HCT116 (cell line): ENCODE data around the gene KIAA0232. TPM values are rescaled to one million over a fixed set of nuclear protein-coding genes. Genes with fewer than 3 reads are reported as not detected.

ENCODE experiments used
- ATAC-seq: fragments of 200-7000 bp; cut with Tn5 transposase; 2 replicates; pipeline ENCODE4 v1.9.1; 2020; ENCODE audit warnings: mild to moderate bottlenecking, moderate library complexity
- BruUV-seq: library from RNA; stranded (reverse); fragments of 400-500 nt; replicated peaks from 2 replicates; lab custom pipeline; 2021; lab: Mats Ljungman, UMichigan
- CTCF ChIA-PET: fragments of 300-600 bp; sonication (Branson Sonifier 250); formaldehyde crosslinking; loops from one replicate; lab custom pipeline; 2021; ENCODE audit warnings: antibody characterized with exemption; lab: Charles Lee
- POLR2A ChIA-PET: fragments of 300-600, 350-600 bp; sonication (Branson Sonifier 250); formaldehyde crosslinking; loops from one replicate; lab custom pipeline; 2021; ENCODE audit warnings: antibody characterized with exemption; lab: Charles Lee
- RAD21 ChIA-PET, 2 experiments: fragments of 300-600 bp; sonication (Branson Sonifier 250); formaldehyde crosslinking; loops; one replicate each; lab custom pipeline; 2023; ENCODE audit warnings: low total read pairs in 2 of 2; ENCODE audit not compliant: uncharacterized antibody in 2 of 2, unreplicated experiment in 2 of 2, low non-redundant PET in 1 of 2; lab: Charles Lee
- DNase-seq: peaks from one replicate; pipeline ENCODE4 v3.0.0-alpha.2; 2010; ENCODE audit warnings: low read depth, low spot score
- H2AFZ ChIP-seq: fragments of 200-600 bp; shearing (Covaris generic), sonication (generic); 2 replicates; pipeline ENCODE4 v1.6.1; 2017; ENCODE audit warnings: low read depth, mixed run types, mixed read lengths, antibody characterized with exemption, low read length; ENCODE audit not compliant: poor library complexity, severe bottlenecking
- H3K27ac ChIP-seq: 2 replicates; pipeline ENCODE4 v1.5.1; 2012; ENCODE audit warnings: low read depth, low read length
- H3K27me3 ChIP-seq: fragments of 200-600 bp; sonication (generic); 2 replicates; pipeline ENCODE4 v1.6.1; 2016; ENCODE audit warnings: mixed run types, low read length, mixed read lengths; ENCODE audit not compliant: insufficient read depth
- H3K36me3 ChIP-seq, 2 experiments: fragments of 200-500 bp in 1 of 2; fragments of 200-600 bp in 1 of 2; sonication (Bioruptor generic) in 1 of 2; sonication (generic) in 1 of 2; 2 replicates each; pipeline versions ENCODE4 v1.5.1 to v1.6.1; 2014 to 2016; ENCODE audit warnings: low read length in 2 of 2, inconsistent platforms in 1 of 2, mixed read lengths in 1 of 2, mixed run types in 1 of 2; ENCODE audit not compliant: insufficient read depth in 2 of 2, control insufficient read depth in 1 of 2
- H3K4me1 ChIP-seq, 2 experiments: fragments of 200-600 bp in 1 of 2; sonication (generic) in 1 of 2; 2 replicates each; pipeline versions ENCODE4 v1.5.1 to v1.6.1; 2012 to 2017; ENCODE audit warnings: low read length in 2 of 2, inconsistent platforms in 1 of 2, mild to moderate bottlenecking in 1 of 2, mixed read lengths in 1 of 2, mixed run types in 1 of 2, moderate library complexity in 1 of 2; ENCODE audit not compliant: insufficient read depth in 2 of 2, control insufficient read depth in 1 of 2
- H3K4me2 ChIP-seq: fragments of 200-600 bp; sonication (generic); 2 replicates; pipeline ENCODE4 v1.6.1; 2017; ENCODE audit warnings: mixed run types, low read length, mixed read lengths
- H3K4me3 ChIP-seq, 2 experiments: fragments of 200-600 bp in 1 of 2; sonication (generic) in 1 of 2; replicated peaks in 1 of 2; 2 replicates each; pipeline ENCODE4 v1.5.1; 2011 to 2016; ENCODE audit warnings: low read length in 2 of 2, control low read depth in 1 of 2, low read depth in 1 of 2, mild to moderate bottlenecking in 1 of 2, mixed read lengths in 1 of 2, mixed run types in 1 of 2
- H3K79me2 ChIP-seq: fragments of 200-600 bp; sonication (generic); 2 replicates; pipeline ENCODE4 v1.6.1; 2017; ENCODE audit warnings: mild to moderate bottlenecking, mixed run types, low read length, moderate library complexity, mixed read lengths; ENCODE audit not compliant: insufficient read depth
- H3K9ac ChIP-seq: fragments of 200-600 bp; sonication (generic); 2 replicates; pipeline ENCODE4 v1.6.1; 2016; ENCODE audit warnings: low read length, mixed read lengths
- H3K9me2 ChIP-seq: fragments of 200-600 bp; sonication (generic), shearing (Covaris generic); 2 replicates; pipeline ENCODE4 v1.6.1; 2017; ENCODE audit warnings: mixed run types, mild to moderate bottlenecking, moderate library complexity; ENCODE audit not compliant: insufficient read depth
- H3K9me3 ChIP-seq, 2 experiments: fragments of 200-500 bp in 1 of 2; fragments of 200-600 bp in 1 of 2; sonication (Bioruptor generic) in 1 of 2; sonication (generic) in 1 of 2; 2 replicates each; pipeline ENCODE4 v1.6.1; 2014 to 2017; ENCODE audit warnings: low read length in 2 of 2, mixed read lengths in 2 of 2, inconsistent platforms in 1 of 2, low read depth in 1 of 2, mild to moderate bottlenecking in 1 of 2, mixed run types in 1 of 2, moderate library complexity in 1 of 2; ENCODE audit not compliant: control insufficient read depth in 1 of 2, insufficient read depth in 1 of 2
- H4K20me1 ChIP-seq: fragments of 200-600 bp; sonication (generic), shearing (Covaris generic); 2 replicates; pipeline ENCODE4 v1.6.1; 2017; ENCODE audit warnings: mixed run types, mild to moderate bottlenecking, moderate library complexity; ENCODE audit not compliant: insufficient read depth
- SP1 ChIP-seq: IDR thresholded peaks from 2 replicates; pipeline ENCODE4 v1.6.1; 2012; ENCODE audit warnings: low read depth
- ZBTB33 ChIP-seq: IDR thresholded peaks from 2 replicates; pipeline ENCODE4 v1.6.1; 2011; ENCODE audit warnings: mild to moderate bottlenecking, low read length, moderate library complexity; ENCODE audit not compliant: insufficient replicate concordance; ENCODE audit errors: extremely low read depth
- intact Hi-C: fragments of 100-400 bp; cut with micrococcal nuclease; formaldehyde crosslinking; loops from 2 replicates; pipeline ENCODE4 v1.10.0; 2022
- total RNA-seq: library from RNA; stranded (reverse); gene quantifications from one replicate; pipeline ENCODE4 v1.2.1, GENCODE V29; 2021; ENCODE audit not compliant: unreplicated experiment

KIAA0232 gene
- total RNA-seq, 1 experiment from 2014 or later = 18.1 TPM

GRCh38 chr4:6750286-6751221 is 32.0 kb upstream of the KIAA0232 start:
- intact Hi-C loops = no loop called here
- no peak overlapping the region for H3K4me3 ChIP-seq
- no peaks in the 10 kb centered on the region for H3K9me2 ChIP-seq
- CTCF ChIA-PET = no interaction called here
- 0 out of 2 replicates have a peak overlapping the region, but pooled peaks have one; percentile 25 for H3K9ac ChIP-seq
- peaks cover 28 to 66% of the 10 kb centered on the region in 2 experiments for H3K4me1 ChIP-seq
- H3K9me3 ChIP-seq = no peaks in the 10 kb centered on the region
- H4K20me1 ChIP-seq = no peaks in the 10 kb centered on the region
- BruUV-seq = no TSS peak
- ATAC-seq (no peak), DNase-seq (no peak)
- no peaks in the 10 kb centered on the region for H3K27me3 ChIP-seq
- RAD21 ChIA-PET = no interaction called here
- TF ChIP-seq SP1 (peak; percentile 46; the same call in 1 of the 2 replicates), ZBTB33 (no peak)
- H2AFZ ChIP-seq = no peak overlapping the region
- no peaks in the 10 kb centered on the region for H3K36me3 ChIP-seq
- POLR2A ChIA-PET = no interaction called here
- no peak overlapping the region for H3K27ac ChIP-seq
- H3K4me2 ChIP-seq = peak overlapping the region; percentile 78
- no peaks in the 10 kb centered on the region for H3K79me2 ChIP-seq
